ENCODE data around the gene PHAF1. TPM values are rescaled to one million over a fixed set of nuclear protein-coding genes. Genes with fewer than 3 reads are reported as not detected.

The PHAF1 gene
- total and polyA plus RNA-seq, 2 of the 13 experiments (the other 11 are each of a cell fraction or from before 2014, with no cell fraction given): 48.3 to 174 TPM

GRCh38 chr16:67068212-67068753 is 41.5 kb upstream of the PHAF1 start (continued):
- TF ChIP-seq BCLAF1 (IDR thresholded peaks at IDR 0.05) (no peak), ZKSCAN8 (CRISPR knock-in tag; IDR thresholded peaks at IDR 0.05; ENCODE audit: borderline replicate concordance) (no peak), ZNF432 (CRISPR knock-in tag; IDR thresholded peaks at IDR 0.05; ENCODE audit: borderline replicate concordance) (no peak), REL (CRISPR knock-in tag; conservative IDR thresholded peaks at IDR 0.05) (no peak), DBP (CRISPR knock-in tag; IDR thresholded peaks at IDR 0.05; ENCODE audit: not compliant biosample characterization) (no peak), ZNF550 (CRISPR knock-in tag; IDR thresholded peaks at IDR 0.05; ENCODE audit: borderline replicate concordance) (no peak), PHF20 (CRISPR knock-in tag; IDR thresholded peaks at IDR 0.05) (no peak), ZSCAN25 (CRISPR knock-in tag; IDR thresholded peaks at IDR 0.05) (no peak), ZNF543 (CRISPR knock-in tag; IDR thresholded peaks at IDR 0.05) (no peak), ZNF83 (CRISPR knock-in tag; IDR thresholded peaks at IDR 0.05; ENCODE audit: borderline replicate concordance) (no peak), ZSCAN5A (CRISPR knock-in tag; IDR thresholded peaks at IDR 0.05; ENCODE audit: borderline replicate concordance) (no peak), ZNF205 (CRISPR knock-in tag; IDR thresholded peaks at IDR 0.05) (no peak), ZNF510 (CRISPR knock-in tag; IDR thresholded peaks at IDR 0.05; ENCODE audit: low read depth) (no peak), E2F5 (CRISPR knock-in tag; conservative IDR thresholded peaks at IDR 0.05) (no peak), ZBTB2 (CRISPR knock-in tag; IDR thresholded peaks at IDR 0.05; ENCODE audit: low read depth) (no peak)
- TF ChIP-seq, protein P1, sequence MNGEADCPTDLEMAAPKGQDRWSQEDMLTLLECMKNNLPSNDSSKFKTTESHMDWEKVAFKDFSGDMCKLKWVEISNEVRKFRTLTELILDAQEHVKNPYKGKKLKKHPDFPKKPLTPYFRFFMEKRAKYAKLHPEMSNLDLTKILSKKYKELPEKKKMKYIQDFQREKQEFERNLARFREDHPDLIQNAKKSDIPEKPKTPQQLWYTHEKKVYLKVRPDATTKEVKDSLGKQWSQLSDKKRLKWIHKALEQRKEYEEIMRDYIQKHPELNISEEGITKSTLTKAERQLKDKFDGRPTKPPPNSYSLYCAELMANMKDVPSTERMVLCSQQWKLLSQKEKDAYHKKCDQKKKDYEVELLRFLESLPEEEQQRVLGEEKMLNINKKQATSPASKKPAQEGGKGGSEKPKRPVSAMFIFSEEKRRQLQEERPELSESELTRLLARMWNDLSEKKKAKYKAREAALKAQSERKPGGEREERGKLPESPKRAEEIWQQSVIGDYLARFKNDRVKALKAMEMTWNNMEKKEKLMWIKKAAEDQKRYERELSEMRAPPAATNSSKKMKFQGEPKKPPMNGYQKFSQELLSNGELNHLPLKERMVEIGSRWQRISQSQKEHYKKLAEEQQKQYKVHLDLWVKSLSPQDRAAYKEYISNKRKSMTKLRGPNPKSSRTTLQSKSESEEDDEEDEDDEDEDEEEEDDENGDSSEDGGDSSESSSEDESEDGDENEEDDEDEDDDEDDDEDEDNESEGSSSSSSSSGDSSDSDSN (CRISPR knock-in tag; IDR thresholded peaks at IDR 0.05): no peak
- TF ChIP-seq, protein P2, sequence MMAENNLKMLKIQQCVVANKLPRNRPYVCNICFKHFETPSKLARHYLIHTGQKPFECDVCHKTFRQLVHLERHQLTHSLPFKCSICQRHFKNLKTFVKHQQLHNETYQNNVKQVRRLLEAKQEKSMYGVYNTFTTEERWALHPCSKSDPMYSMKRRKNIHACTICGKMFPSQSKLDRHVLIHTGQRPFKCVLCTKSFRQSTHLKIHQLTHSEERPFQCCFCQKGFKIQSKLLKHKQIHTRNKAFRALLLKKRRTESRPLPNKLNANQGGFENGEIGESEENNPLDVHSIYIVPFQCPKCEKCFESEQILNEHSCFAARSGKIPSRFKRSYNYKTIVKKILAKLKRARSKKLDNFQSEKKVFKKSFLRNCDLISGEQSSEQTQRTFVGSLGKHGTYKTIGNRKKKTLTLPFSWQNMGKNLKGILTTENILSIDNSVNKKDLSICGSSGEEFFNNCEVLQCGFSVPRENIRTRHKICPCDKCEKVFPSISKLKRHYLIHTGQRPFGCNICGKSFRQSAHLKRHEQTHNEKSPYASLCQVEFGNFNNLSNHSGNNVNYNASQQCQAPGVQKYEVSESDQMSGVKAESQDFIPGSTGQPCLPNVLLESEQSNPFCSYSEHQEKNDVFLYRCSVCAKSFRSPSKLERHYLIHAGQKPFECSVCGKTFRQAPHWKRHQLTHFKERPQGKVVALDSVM (CRISPR knock-in tag; IDR thresholded peaks at IDR 0.05): no peak

All from HepG2 (cell line).